ENCODE measurements around the gene ATP9A. TPM values are rescaled to one million over a fixed set of nuclear protein-coding genes. Genes with fewer than 3 reads are reported as not detected.
A peak's percentile ranks its signal among the peaks of the same experiment; 100 is the strongest.

Gene ATP9A
- total RNA-seq, 4 donors from 2014 or later = 15.1 to 50.8 (median 30.0) TPM

DNA sequence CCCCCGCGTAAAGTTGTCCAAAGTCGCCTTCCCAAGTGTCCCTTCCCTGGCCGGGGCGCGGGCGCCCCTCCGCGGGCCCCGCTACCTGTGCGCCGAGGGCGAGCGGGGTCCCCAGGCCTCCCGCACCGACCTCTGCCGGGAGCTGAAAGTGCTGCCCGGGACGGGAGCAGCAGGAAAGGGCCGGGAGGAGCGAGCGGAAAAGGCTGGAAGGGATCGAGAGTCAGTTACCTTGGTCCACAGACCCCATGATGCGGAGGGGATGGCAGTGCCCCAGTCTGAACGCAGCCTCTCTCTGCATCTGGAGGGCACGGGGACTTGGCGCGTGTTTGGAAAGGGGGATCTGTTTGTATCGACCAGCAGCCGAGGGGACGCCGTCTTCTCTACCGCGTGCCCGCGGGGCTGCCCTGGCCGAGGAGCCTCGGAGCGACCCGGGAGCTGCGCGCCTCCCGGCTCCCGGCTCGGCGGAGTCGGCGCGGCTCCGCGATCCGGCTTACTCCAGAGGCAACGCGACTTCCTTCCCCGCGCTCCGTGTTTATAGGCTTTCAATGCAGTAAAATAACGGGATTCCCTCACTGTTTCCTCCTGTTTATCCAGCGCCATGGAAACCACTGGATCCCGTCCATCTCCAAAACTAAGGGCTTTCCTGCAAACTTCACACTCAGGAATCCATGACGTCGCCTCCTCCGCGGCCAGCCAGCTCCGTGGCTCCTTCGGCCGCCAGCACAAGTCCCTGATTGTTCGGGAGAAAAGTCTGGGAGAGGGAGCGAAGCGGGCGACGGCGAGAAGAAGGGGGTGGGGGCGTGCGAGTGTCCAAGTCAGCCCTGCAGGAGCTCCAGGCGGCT is 205.6 kb downstream of the ATP9A start:
- peak; percentile 93 to 94 for DNase-seq
- Histone ChIP-seq H3K27ac (peak overlapping the region; percentile 93 to 94), H3K4me3 (peak overlapping the region; percentile 44 to 55), H3K9me3 (no peaks in the 10 kb centered on the region), H3K36me3 (no peaks in the 10 kb centered on the region), H3K27me3 (no peaks in the 10 kb centered on the region), H3K4me1 (peaks cover 8 to 9% of the 10 kb centered on the region in 2 donors)
- intact Hi-C loops (cut with DNase I; ENCODE audit: low total_unique reads) = loop anchor here (5.0 kb wide), 1 partner anchor 115 kb away; no protein-coding TSS in a partner anchor
- peak in 1 of 4 experiments; percentile 7 for TF ChIP-seq CTCF (IDR thresholded peaks at IDR 0.05)
- TF ChIP-seq POLR2A (IDR thresholded peaks at IDR 0.05) = peak; percentile 8 to 67

- no peaks in the 10 kb centered on the region for H3K36me3 ChIP-seq
- no peaks in the 10 kb centered on the region for H3K9me3 ChIP-seq
- peak in 1 of 2 donors; percentile 44 for DNase-seq
- H3K4me3 ChIP-seq = peak overlapping the region; percentile 44 to 55
- H3K27me3 ChIP-seq = no peaks in the 10 kb centered on the region
- H3K4me1 ChIP-seq = peaks cover 8 to 9% of the 10 kb centered on the region in 2 donors
- TF ChIP-seq POLR2A (IDR thresholded peaks at IDR 0.05) (no peak), CTCF (IDR thresholded peaks at IDR 0.05) (no peak)
- H3K27ac ChIP-seq = peak overlapping the region; percentile 93 to 94
- intact Hi-C loops (cut with DNase I; ENCODE audit: low total_unique reads) = loop anchor here (5.0 kb wide), 1 partner anchor 115 kb away; no protein-coding TSS in a partner anchor
Measured at GRCh38 chr20:51562027-51562331, 206.2 kb downstream of the ATP9A start.

DNA sequence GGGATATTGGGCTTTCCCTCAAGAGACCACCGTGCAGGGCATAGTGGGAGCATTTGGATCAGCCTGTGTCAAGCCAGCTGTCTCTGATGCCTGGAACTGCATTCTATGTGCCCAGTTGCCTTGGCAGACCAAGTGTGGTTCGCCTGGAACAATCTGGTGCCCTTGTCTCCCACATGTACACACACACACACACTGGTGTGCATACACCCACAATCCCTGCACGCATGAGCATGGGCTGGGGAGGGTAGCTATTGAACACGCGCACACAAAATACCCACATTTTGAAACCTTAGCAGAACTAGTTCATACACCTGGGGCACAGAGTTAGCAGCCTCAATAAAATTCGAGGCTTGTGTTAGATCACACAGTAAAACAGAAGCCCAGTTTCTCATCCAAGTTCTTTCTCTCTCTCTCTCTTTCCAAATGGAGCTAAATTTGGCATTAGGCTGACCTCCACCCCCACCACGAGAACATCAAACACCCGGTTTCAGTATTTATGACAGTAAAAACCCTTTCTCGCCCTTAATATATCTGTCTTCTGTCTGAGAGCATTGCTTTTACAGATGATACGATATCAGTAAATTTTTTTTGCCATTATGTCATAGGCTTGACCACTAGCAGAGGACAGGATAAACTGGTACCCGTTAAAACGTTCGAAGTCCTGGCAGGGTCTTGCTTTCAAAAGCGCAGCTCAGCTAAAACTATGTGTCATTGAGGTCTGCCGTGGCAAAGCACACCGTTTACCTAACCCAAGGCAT is 207.5 kb downstream of the ATP9A start:
- no peak for DNase-seq
- Histone ChIP-seq H3K4me3 (peak overlapping the region; percentile 44 to 55), H3K4me1 (peaks cover 8 to 9% of the 10 kb centered on the region in 2 donors), H3K36me3 (no peaks in the 10 kb centered on the region), H3K27me3 (no peaks in the 10 kb centered on the region), H3K9me3 (no peaks in the 10 kb centered on the region), H3K27ac (peak overlapping the region; percentile 93 to 94)
- intact Hi-C loops (cut with DNase I; ENCODE audit: low total_unique reads) = loop anchor here (5.0 kb wide), 1 partner anchor 113 kb away; no protein-coding TSS in a partner anchor
- no peak for TF ChIP-seq CTCF (IDR thresholded peaks at IDR 0.05)
- TF ChIP-seq POLR2A (IDR thresholded peaks at IDR 0.05) = no peak

GRCh38 chr20:51560042-51560441 is 208.1 kb downstream of the ATP9A start:
- Histone ChIP-seq H3K27me3 (no peaks in the 10 kb centered on the region), H3K4me3 (no peak overlapping the region), H3K36me3 (no peaks in the 10 kb centered on the region), H3K27ac (no peak overlapping the region), H3K9me3 (no peaks in the 10 kb centered on the region), H3K4me1 (peaks cover 8 to 9% of the 10 kb centered on the region in 2 donors)
- TF ChIP-seq CTCF (IDR thresholded peaks at IDR 0.05) (no peak), POLR2A (IDR thresholded peaks at IDR 0.05) (no peak)
- intact Hi-C loops (cut with DNase I; ENCODE audit: low total_unique reads) = loop anchor here (5.0 kb wide), 1 partner anchor 113 kb away; no protein-coding TSS in a partner anchor
- DNase-seq = no peak
